ENCODE measurements around the gene C7orf25. TPM values are rescaled to one million over a fixed set of nuclear protein-coding genes. Genes with fewer than 3 reads are reported as not detected.

C7orf25 gene
- total RNA-seq = 6.0 and 10.3 TPM in 2 replicates

GRCh38 chr7:42911454-42912447 is at the start of gene C7orf25:
TSS of gene C7orf25 (minus strand) at chr7:42912070. CDS start at chr7:42910900, 1,170 bp downstream.

GRCh38 chr7:42931834-42932651 is 20.2 kb upstream of the C7orf25 start, which contains the start of the genes MRPL32 and PSMA2:
TSS of gene MRPL32 (plus strand) at chr7:42932376. CDS start at chr7:42932387, 11 bp downstream.
TSS of gene PSMA2 (minus strand) at chr7:42932174. CDS start at chr7:42932158, 16 bp downstream.

Other genes with a start within 250 kb of the C7orf25 start
- gene PSMA2, start 20.1 kb upstream of the C7orf25 start, total RNA-seq = 37.4 and 145 TPM in 2 replicates
- gene MRPL32, start 20.3 kb upstream of the C7orf25 start, total RNA-seq = 34.4 and 54.4 TPM in 2 replicates
- 4.9 and 11.9 TPM in 2 replicates for gene HECW1, start 200.6 kb upstream of the C7orf25 start, total RNA-seq

All from smooth muscle cell of trachea (primary cell).